MCF 10A (cell line): ENCODE measurements around the gene ZNF524. TPM values are rescaled to one million over a fixed set of nuclear protein-coding genes. Genes with fewer than 3 reads are reported as not detected.

Experiments
- BruUV-seq: library from RNA; stranded (reverse); fragments of 400-500 nt; replicated peaks from 2 replicates; lab custom pipeline; 2021; lab: Mats Ljungman, UMichigan
- CTCF ChIA-PET: fragments of 300-600 bp; sonication (Branson Sonifier 250); formaldehyde crosslinking; extraction: SDS; loops from one replicate; lab custom pipeline; 2021; ENCODE audit warnings: antibody characterized with exemption, inconsistent platforms; lab: Yijun Ruan, JAX
- POLR2A ChIA-PET: fragments of 300-600, 350-650 bp; sonication (Branson Sonifier 250); formaldehyde crosslinking; extraction: SDS; loops from one replicate; lab custom pipeline; 2020; ENCODE audit warnings: antibody characterized with exemption, inconsistent platforms; lab: Yijun Ruan, JAX
- DNase-seq: peaks from one replicate; pipeline ENCODE4 v3.0.0-alpha.2; 2018; ENCODE audit not compliant: unreplicated experiment
- H3K27ac Mint-ChIP-seq: one replicate; pipeline ENCODE4 v1.8.0; 2022; ENCODE audit warnings: mild to moderate bottlenecking, low read depth, mixed read lengths; ENCODE audit not compliant: unreplicated experiment
- H3K27me3 Mint-ChIP-seq: one replicate; pipeline ENCODE4 v1.8.0; 2022; ENCODE audit warnings: mixed read lengths; ENCODE audit not compliant: insufficient read depth, unreplicated experiment
- H3K36me3 Mint-ChIP-seq: one replicate; pipeline ENCODE4 v1.8.0; 2022; ENCODE audit warnings: mild to moderate bottlenecking, moderate library complexity, mixed read lengths; ENCODE audit not compliant: insufficient read depth, unreplicated experiment
- H3K4me1 Mint-ChIP-seq: one replicate; pipeline ENCODE4 v1.8.0; 2022; ENCODE audit warnings: mixed read lengths; ENCODE audit not compliant: insufficient read depth, unreplicated experiment
- H3K4me3 Mint-ChIP-seq: one replicate; pipeline ENCODE4 v1.8.0; 2022; ENCODE audit warnings: mild to moderate bottlenecking, moderate library complexity, mixed read lengths; ENCODE audit not compliant: unreplicated experiment
- H3K9me3 Mint-ChIP-seq: one replicate; pipeline ENCODE4 v1.8.0; 2022; ENCODE audit warnings: mixed read lengths; ENCODE audit not compliant: unreplicated experiment
- intact Hi-C: fragments of 100-400 bp; cut with micrococcal nuclease; formaldehyde crosslinking; loops from 2 replicates; pipeline ENCODE4 v1.14.1; 2022
- total RNA-seq: library from RNA; stranded (reverse); gene quantifications from 2 replicates; pipeline ENCODE4 v1.2.3, GENCODE V29; 2022
- TF ChIP-seq, protein P1 (sequence below): fragments of 200-600 bp; IDR thresholded peaks from one replicate; pipeline ENCODE4 v1.8.0; 2022; ENCODE audit warnings: antibody characterized with exemption, mild to moderate bottlenecking; ENCODE audit not compliant: unreplicated experiment

ZNF524 gene
- total RNA-seq, 1 experiment from 2014 or later: 17.6 TPM

DNA sequence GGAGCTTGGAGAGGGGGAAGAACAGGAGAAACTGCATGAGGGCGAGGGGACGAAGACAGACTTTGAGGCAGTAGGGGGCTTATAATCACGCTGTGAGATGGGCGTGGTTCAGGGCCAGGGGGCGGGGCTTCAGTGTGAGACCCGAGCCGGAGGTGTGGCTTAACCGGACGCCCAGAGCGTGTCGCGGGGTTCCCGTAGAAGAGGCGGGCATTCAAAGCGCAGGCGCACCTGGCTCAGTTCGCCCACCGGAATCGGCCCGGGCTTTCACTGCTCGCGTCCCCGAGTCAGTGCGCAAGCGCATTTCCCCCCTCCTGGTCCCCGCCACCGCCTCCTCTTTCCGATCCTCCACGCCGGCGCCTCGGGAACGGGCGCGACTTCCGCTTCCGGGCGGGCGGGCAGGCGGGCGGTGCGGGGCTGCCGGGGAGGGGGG is 5.1 kb downstream of the ZNF524 start:
- H3K36me3 Mint-ChIP-seq: peaks cover 32% of the 10 kb centered on the region
- no peaks in the 10 kb centered on the region for H3K9me3 Mint-ChIP-seq
- BruUV-seq: no TSS peak
- peaks cover 46% of the 10 kb centered on the region for H3K4me1 Mint-ChIP-seq
- intact Hi-C loops: loop anchor here (5.0 kb wide), 1 partner anchor 1413 kb away; the partner anchor contains the start of gene TSEN34
- H3K4me3 Mint-ChIP-seq: peak overlapping the region; percentile 84
- peak; percentile 99 for DNase-seq
- POLR2A ChIA-PET: interaction anchor here (0.7 to 2.2 kb wide), 10 partner anchors 19 to 1142 kb away, joined by 3 to 15 read pairs (median 6); partner anchors contain the start of genes ISOC2, LENG9, U2AF2 and ZNF784
- TF ChIP-seq, protein P1, sequence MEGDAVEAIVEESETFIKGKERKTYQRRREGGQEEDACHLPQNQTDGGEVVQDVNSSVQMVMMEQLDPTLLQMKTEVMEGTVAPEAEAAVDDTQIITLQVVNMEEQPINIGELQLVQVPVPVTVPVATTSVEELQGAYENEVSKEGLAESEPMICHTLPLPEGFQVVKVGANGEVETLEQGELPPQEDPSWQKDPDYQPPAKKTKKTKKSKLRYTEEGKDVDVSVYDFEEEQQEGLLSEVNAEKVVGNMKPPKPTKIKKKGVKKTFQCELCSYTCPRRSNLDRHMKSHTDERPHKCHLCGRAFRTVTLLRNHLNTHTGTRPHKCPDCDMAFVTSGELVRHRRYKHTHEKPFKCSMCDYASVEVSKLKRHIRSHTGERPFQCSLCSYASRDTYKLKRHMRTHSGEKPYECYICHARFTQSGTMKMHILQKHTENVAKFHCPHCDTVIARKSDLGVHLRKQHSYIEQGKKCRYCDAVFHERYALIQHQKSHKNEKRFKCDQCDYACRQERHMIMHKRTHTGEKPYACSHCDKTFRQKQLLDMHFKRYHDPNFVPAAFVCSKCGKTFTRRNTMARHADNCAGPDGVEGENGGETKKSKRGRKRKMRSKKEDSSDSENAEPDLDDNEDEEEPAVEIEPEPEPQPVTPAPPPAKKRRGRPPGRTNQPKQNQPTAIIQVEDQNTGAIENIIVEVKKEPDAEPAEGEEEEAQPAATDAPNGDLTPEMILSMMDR: no peak
- peak overlapping the region; percentile 80 for H3K27ac Mint-ChIP-seq
- no peaks in the 10 kb centered on the region for H3K27me3 Mint-ChIP-seq
- CTCF ChIA-PET: interaction anchor here (0.6 to 4.5 kb wide), 21 partner anchors 13 to 138 kb away, joined by 3 to 32 read pairs (median 4); partner anchors contain the start of genes SSC5D and ZNF628

DNA sequence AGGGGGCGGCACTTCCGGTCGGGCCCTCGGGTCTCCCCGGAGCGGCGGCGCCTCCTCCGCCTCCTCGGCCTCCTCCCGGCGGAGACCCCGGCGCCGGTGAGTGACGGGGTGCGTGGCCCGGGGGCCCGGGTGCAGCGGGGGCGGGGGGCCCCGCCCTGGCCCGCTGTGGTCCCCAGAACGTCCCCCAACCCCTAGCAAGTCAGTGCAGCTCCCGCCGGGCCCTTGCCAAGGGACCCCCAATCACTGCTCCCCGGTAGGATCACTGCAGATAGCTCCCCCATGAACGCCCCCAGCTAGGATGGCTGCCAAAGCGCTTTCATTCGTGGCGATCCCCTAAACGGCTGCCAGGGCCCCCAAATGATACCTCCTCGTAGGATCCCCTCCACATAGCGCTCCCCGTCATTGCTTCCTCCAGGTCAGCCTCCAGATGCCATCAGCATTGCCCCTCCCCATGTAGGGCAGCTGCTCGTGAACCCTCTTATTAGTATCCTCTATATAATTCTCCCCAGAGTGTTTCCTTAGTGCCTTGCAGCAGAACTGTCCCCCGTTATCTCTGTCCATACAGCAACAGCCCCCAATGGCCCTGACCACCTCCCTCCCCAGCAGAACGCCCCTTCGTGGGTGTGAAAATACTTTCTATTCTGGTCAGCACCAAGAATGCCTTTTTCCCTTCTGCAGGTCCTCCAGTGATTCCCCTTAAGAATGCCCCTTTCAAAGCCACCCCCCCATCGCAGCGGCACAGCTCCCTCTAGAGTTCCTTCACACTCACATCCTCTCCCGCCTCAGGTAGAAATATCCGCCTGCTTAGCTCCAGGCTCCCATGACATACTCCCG is 5.8 kb downstream of the ZNF524 start, which contains the start of gene ZNF865:
ZNF865 (plus strand) TSS at position 11 of the 834 bp plus-strand sequence. CDS start 7,972 bp downstream, outside the sequence.
- H3K9me3 Mint-ChIP-seq: no peaks in the 10 kb centered on the region
- peaks cover 46% of the 10 kb centered on the region for H3K4me1 Mint-ChIP-seq
- POLR2A ChIA-PET: interaction anchor here (0.7 to 2.2 kb wide), 14 partner anchors 11 to 1143 kb away, joined by 4 to 15 read pairs (median 6); partner anchors contain the start of genes ISOC2, KMT5C, LENG9 and U2AF2

DNA sequence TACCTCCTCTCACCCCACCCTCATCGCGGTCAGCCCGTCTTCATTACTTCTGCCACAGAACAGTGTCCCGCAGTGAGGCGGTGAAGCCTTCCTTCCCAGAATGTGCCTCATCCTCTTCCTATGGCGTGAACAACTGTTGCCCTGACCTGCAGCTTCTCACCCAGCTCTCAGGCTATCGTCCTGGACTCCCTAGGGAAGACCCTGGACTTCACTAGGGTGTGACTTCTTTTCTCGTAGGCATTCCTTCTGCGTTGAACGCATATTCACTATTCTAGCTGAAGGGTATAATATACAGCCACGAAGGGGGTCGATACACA is 6.3 kb downstream of the ZNF524 start:
- peaks cover 40% of the 10 kb centered on the region for H3K4me1 Mint-ChIP-seq
- no peak for DNase-seq
- intact Hi-C loops: loop anchor here (1.0 to 5.0 kb wide), 3 partner anchors 18 to 1414 kb away; partner anchors contain the start of genes TSEN34 and ZNF784
- H3K4me3 Mint-ChIP-seq: peak overlapping the region; percentile 84
- ChIA-PET POLR2A (interaction anchor here (0.7 to 2.2 kb wide), 13 partner anchors 11 to 267 kb away, joined by 4 to 15 read pairs (median 6); partner anchors contain the start of genes ISOC2, KMT5C, U2AF2 and ZNF579), CTCF (interaction anchor here (0.7 to 4.5 kb wide), 25 partner anchors 12 to 466 kb away, joined by 3 to 32 read pairs (median 5); partner anchors contain the start of genes ZNF628 and ZNF784)
- H3K27me3 Mint-ChIP-seq: no peaks in the 10 kb centered on the region
- TF ChIP-seq, protein P1: no peak
- H3K36me3 Mint-ChIP-seq: peaks cover 32% of the 10 kb centered on the region
- BruUV-seq: no TSS peak
- peak overlapping the region; percentile 83 for H3K27ac Mint-ChIP-seq
- no peaks in the 10 kb centered on the region for H3K9me3 Mint-ChIP-seq

More for the DNA sequence above, 5.8 kb downstream of the ZNF524 start, which contains the start of gene ZNF865:
- Mint-ChIP-seq H3K36me3 (peaks cover 32% of the 10 kb centered on the region), H3K4me3 (peak within 1 kb of the TSS; percentile 84), H3K27me3 (no peaks in the 10 kb centered on the region), H3K27ac (peak within 1 kb of the TSS; percentile 83)
- intact Hi-C loops: loop anchor here (1.0 to 5.0 kb wide), 3 partner anchors 18 to 1414 kb away; partner anchors contain the start of genes TSEN34 and ZNF784
- CTCF ChIA-PET: interaction anchor here (0.6 to 4.5 kb wide), 33 partner anchors 12 to 465 kb away, joined by 3 to 32 read pairs (median 4); partner anchors contain the start of genes SSC5D, ZNF628 and ZNF784
- TF ChIP-seq, protein P1: peak; percentile 73
- no TSS peak for BruUV-seq
- DNase-seq: peak; percentile 87
